DMS79 treated with DMSO at 0.1 percent for 48 hours (cell line): ENCODE results near the gene VWA5B2.

Experiments used
- DNase-seq: peaks from one replicate; lab custom pipeline; 2025; lab: John Stamatoyannopoulos, UW

VWA5B2 gene

GRCh38 chr3:184275961-184276910 is 46.9 kb downstream of the VWA5B2 start, which contains the start of gene ECE2:
TSS of gene ECE2 (plus strand) at chr3:184276022. CDS start at chr3:184276154, 132 bp downstream.
- DNase-seq: peak; percentile 9

GRCh38 chr3:184277366-184277765 is 48.0 kb downstream of the VWA5B2 start:
- no peak for DNase-seq

DNA sequence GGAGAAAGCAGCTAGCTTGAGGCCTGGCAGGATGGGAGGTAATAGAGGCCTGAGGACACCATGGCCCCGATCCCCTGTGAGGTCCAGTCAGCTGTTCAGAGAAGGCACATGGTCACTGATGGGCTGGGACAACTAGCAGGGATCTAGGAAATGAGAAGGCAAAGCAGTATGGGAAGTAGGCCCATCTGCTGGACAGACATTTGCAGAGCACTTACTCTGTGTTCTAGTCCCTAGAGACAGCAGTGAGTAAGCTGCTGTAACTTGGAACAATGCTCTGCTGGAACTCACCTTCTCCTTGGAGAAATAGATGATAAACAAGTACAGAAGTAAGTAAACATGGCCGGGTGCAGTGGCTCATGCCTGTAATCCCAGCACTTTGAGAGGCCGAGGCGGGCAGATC is 53.6 kb downstream of the VWA5B2 start:
- DNase-seq: no peak

DNA sequence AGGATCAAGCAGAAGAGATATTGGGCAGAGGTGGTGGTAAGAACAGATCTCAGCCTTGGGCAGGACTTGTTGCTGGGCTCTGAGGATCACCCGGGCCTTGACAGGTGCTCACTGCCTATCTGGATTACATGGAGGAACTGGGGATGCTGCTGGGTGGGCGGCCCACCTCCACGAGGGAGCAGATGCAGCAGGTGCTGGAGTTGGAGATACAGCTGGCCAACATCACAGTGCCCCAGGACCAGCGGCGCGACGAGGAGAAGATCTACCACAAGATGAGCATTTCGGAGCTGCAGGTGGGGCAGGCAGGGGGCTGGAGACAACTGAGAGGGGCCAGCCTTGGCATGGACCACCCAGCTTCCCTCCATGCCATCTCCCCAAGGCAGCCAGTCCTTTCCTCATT is 54.3 kb downstream of the VWA5B2 start:
- no peak for DNase-seq

GRCh38 chr3:184284696-184285095 is 55.3 kb downstream of the VWA5B2 start:
- DNase-seq: peak; percentile 46

DNA sequence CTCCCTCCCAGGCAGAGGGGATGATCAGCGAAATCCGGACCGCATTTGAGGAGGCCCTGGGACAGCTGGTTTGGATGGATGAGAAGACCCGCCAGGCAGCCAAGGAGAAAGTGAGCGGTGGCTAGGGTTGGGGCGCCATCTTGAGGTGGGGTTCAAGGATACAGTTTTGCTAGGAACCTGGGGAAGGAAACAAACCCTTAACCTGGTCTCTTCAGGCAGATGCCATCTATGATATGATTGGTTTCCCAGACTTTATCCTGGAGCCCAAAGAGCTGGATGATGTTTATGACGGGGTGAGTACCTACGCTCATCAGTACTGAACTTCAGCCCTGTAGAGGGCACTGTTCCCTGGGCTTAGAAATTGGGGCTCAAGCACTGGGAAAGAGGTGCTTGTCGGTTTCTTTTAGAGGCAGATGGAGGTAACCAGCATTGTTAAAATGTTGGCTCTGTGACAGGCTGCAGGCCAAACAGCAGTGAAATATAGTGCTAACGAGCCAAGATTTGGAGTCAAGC is 60.1 kb downstream of the VWA5B2 start:
- DNase-seq: peak; percentile 42

DNA sequence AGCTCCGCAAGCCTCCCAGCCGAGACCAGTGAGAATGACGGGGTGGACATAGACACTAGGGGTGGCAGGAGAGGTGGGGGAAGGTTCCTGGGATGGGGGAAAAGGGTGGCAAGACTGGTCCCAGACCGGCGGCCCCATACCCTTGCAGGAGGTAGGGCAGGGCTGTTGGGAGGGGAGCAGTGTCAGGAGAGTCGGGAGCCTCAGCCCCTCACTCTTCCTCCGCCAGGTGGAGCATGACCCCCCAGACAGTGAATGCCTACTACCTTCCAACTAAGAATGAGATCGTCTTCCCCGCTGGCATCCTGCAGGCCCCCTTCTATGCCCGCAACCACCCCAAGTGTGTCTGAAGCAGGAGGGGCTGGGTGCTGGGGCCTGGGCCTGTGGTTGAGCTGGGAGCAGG is 60.9 kb downstream of the VWA5B2 start:
- DNase-seq: no peak

- no peak for DNase-seq
Measured at GRCh38 chr3:184291044-184291737, 61.8 kb downstream of the VWA5B2 start.
